Thoracic aorta (tissue), 2 donors: Measurements from ENCODE around the gene ZNF462. TPM values are rescaled to one million over a fixed set of nuclear protein-coding genes. Genes with fewer than 3 reads are reported as not detected.

Experiments
- ATAC-seq: fragments of 150-250 bp; one replicate; pipeline ENCODE4 v1.8.0; 2017; ENCODE audit warnings: low read depth; ENCODE audit not compliant: insufficient number of reproducible peaks, low FRiP score
- DNase-seq: peaks from one replicate; pipeline ENCODE4 v3.0.0-alpha.2; 2020; ENCODE audit warnings: low spot score
- H3K27ac ChIP-seq, 2 donors: fragments of 200-600 bp; sonication (generic); 1 replicate in 1 of 2; 2 replicates in 1 of 2; pipeline ENCODE4 v1.5.1; 2016; ENCODE audit warnings: mild to moderate bottlenecking in 2 of 2, moderate library complexity in 2 of 2
- H3K27me3 ChIP-seq: fragments of 200-600 bp; sonication (generic); replicated peaks from 2 replicates; pipeline ENCODE4 v1.6.0; 2016; ENCODE audit warnings: mild to moderate bottlenecking; ENCODE audit not compliant: insufficient read depth
- H3K36me3 ChIP-seq: fragments of 200-600 bp; sonication (generic); one replicate; pipeline ENCODE4 v1.5.1; 2016
- H3K4me1 ChIP-seq, 2 donors: fragments of 200-600 bp; sonication (generic); 1 replicate in 1 of 2; 2 replicates in 1 of 2; pipeline versions ENCODE4 v1.5.1 to v1.6.0; 2016; ENCODE audit warnings: low read depth in 2 of 2, mild to moderate bottlenecking in 1 of 2; ENCODE audit not compliant: control insufficient read depth in 1 of 2
- H3K4me3 ChIP-seq: fragments of 200-600 bp; sonication (generic); 2 replicates; pipeline ENCODE4 v1.5.1; 2016; ENCODE audit warnings: mild to moderate bottlenecking
- H3K9me3 ChIP-seq: fragments of 200-600 bp; sonication (generic); 2 replicates; pipeline ENCODE4 v1.5.1; 2016
- CTCF ChIP-seq: fragments of 200-600 bp; sonication (generic); IDR thresholded peaks from one replicate; pipeline ENCODE4 v1.5.1; 2019; ENCODE audit warnings: antibody characterized with exemption
- total RNA-seq, 2 donors: library from RNA; depleted of rRNA; stranded (reverse); fragments of >200 nt; gene quantifications; one replicate each; pipeline versions ENCODE4 v1.1.0 to v1.2.3, GENCODE V29; 2016

ZNF462 gene
- total RNA-seq, 2 donors from 2014 or later = 9.6 to 12.3 TPM

GRCh38 chr9:106886111-106887046 lies 23.4 kb downstream of the ZNF462 start:
- no peaks in the 10 kb centered on the region for H3K36me3 ChIP-seq
- H3K4me1 ChIP-seq = peaks cover 0 to 8% of the 10 kb centered on the region in 2 donors
- DNase-seq (no peak), ATAC-seq (no peak)
- H3K27ac ChIP-seq = no peak overlapping the region
- H3K9me3 ChIP-seq = no peaks in the 10 kb centered on the region
- no peak for TF ChIP-seq CTCF
- no peaks in the 10 kb centered on the region for H3K27me3 ChIP-seq
- H3K4me3 ChIP-seq = no peak overlapping the region

- Histone ChIP-seq H3K27ac (no peak overlapping the region), H3K4me3 (no peak overlapping the region), H3K9me3 (no peaks in the 10 kb centered on the region), H3K4me1 (peaks cover 0 to 8% of the 10 kb centered on the region in 2 donors), H3K36me3 (no peaks in the 10 kb centered on the region), H3K27me3 (no peaks in the 10 kb centered on the region)
- DNase-seq = no peak
- TF ChIP-seq CTCF = no peak
- no peak for ATAC-seq
Observed at GRCh38 chr9:106887066-106887465, 24.1 kb downstream of the ZNF462 start.

GRCh38 chr9:106889061-106889590 lies 26.2 kb downstream of the ZNF462 start:
- no peak for TF ChIP-seq CTCF
- Histone ChIP-seq H3K27ac (no peak overlapping the region), H3K4me3 (no peak overlapping the region), H3K27me3 (no peaks in the 10 kb centered on the region), H3K36me3 (no peaks in the 10 kb centered on the region), H3K9me3 (no peaks in the 10 kb centered on the region), H3K4me1 (peaks cover 4 to 8% of the 10 kb centered on the region in 2 donors)
- ATAC-seq (no peak), DNase-seq (no peak)

GRCh38 chr9:106890608-106891007 lies 27.6 kb downstream of the ZNF462 start:
- H3K4me3 ChIP-seq = no peak overlapping the region
- H3K9me3 ChIP-seq = no peaks in the 10 kb centered on the region
- TF ChIP-seq CTCF = no peak
- DNase-seq (no peak), ATAC-seq (no peak)
- H3K36me3 ChIP-seq = no peaks in the 10 kb centered on the region
- no peaks in the 10 kb centered on the region for H3K27me3 ChIP-seq
- no peak overlapping the region for H3K27ac ChIP-seq
- H3K4me1 ChIP-seq = peaks cover 2 to 4% of the 10 kb centered on the region in 2 donors

- Histone ChIP-seq H3K4me1 (peaks cover 0 to 4% of the 10 kb centered on the region in 2 donors), H3K4me3 (no peak overlapping the region), H3K27ac (no peak overlapping the region), H3K36me3 (no peaks in the 10 kb centered on the region), H3K27me3 (no peaks in the 10 kb centered on the region), H3K9me3 (no peaks in the 10 kb centered on the region)
- no peak for TF ChIP-seq CTCF
- no peak for DNase-seq
- no peak for ATAC-seq
Observed at GRCh38 chr9:106891286-106891685, 28.3 kb downstream of the ZNF462 start.
